ENCODE results near the gene RPL41.

RPL41 gene

GRCh38 chr12:56146492-56147460, 30.3 kb downstream of the RPL41 start:
- Histone ChIP-seq H4K20me1 (ENCODE audit: insufficient read depth, low read length) (no peaks in the 10 kb centered on the region), H3K4me1 (ENCODE audit: low read length) (peaks cover 6% of the 10 kb centered on the region), H3K9ac (ENCODE audit: low read length) (no peak overlapping the region), H3F3A (ENCODE audit: insufficient read depth, low read length) (peaks cover 17% of the 10 kb centered on the region), H3K4me2 (ENCODE audit: low read depth, low read length) (no peak overlapping the region), H3K4me3 (ENCODE audit: low read length) (no peak overlapping the region), H3K9me3 (replicated peaks; ENCODE audit: insufficient read depth, low read length) (no peaks in the 10 kb centered on the region), H3K36me3 (replicated peaks; ENCODE audit: insufficient read depth, low read length) (no peaks in the 10 kb centered on the region; the same call in none of the 2 replicates), H3K27me3 (replicated peaks; ENCODE audit: insufficient read depth, low read length) (no peaks in the 10 kb centered on the region), H3K27ac (ENCODE audit: low read length) (no peak overlapping the region), H3K79me2 (ENCODE audit: low read length) (no peaks in the 10 kb centered on the region), H2AFZ (ENCODE audit: low read length) (no peak overlapping the region), H3K9me2 (replicated peaks; ENCODE audit: insufficient read depth, low read length) (no peaks in the 10 kb centered on the region)
- TF ChIP-seq CTCF (IDR thresholded peaks at IDR 0.05; ENCODE audit: low read length) (no peak), EZH2phosphoT487 (IDR thresholded peaks at IDR 0.05; ENCODE audit: low read length) (no peak), EZH2 (optimal IDR thresholded peaks at IDR 0.05; ENCODE audit: low read depth, low read length) (no peak)
- no peak for DNase-seq

GRCh38 chr12:56150563-56150962, 34.1 kb downstream of the RPL41 start:
- peaks cover 14% of the 10 kb centered on the region for H3F3A ChIP-seq (ENCODE audit: insufficient read depth, low read length)
- H3K4me2 ChIP-seq (ENCODE audit: low read depth, low read length), result peak overlapping the region; percentile 97; the same call in 1 of the 2 replicates
- H3K4me1 ChIP-seq (ENCODE audit: low read length), result peaks cover 13% of the 10 kb centered on the region
- H3K36me3 ChIP-seq (replicated peaks; ENCODE audit: insufficient read depth, low read length), result no peaks in the 10 kb centered on the region
- H3K79me2 ChIP-seq (ENCODE audit: low read length), result peaks cover 11% of the 10 kb centered on the region
- DNase-seq, result no peak
- H3K9ac ChIP-seq (ENCODE audit: low read length), result no peak overlapping the region
- no peaks in the 10 kb centered on the region for H4K20me1 ChIP-seq (ENCODE audit: insufficient read depth, low read length)
- no peak overlapping the region for H3K4me3 ChIP-seq (ENCODE audit: low read length)
- no peaks in the 10 kb centered on the region for H3K9me2 ChIP-seq (replicated peaks; ENCODE audit: insufficient read depth, low read length)
- no peak overlapping the region for H2AFZ ChIP-seq (ENCODE audit: low read length)
- H3K27me3 ChIP-seq (replicated peaks; ENCODE audit: insufficient read depth, low read length), result no peaks in the 10 kb centered on the region
- no peaks in the 10 kb centered on the region for H3K9me3 ChIP-seq (replicated peaks; ENCODE audit: insufficient read depth, low read length)
- TF ChIP-seq CTCF (IDR thresholded peaks at IDR 0.05; ENCODE audit: low read length), result no peak
- TF ChIP-seq EZH2phosphoT487 (IDR thresholded peaks at IDR 0.05; ENCODE audit: low read length), result no peak
- TF ChIP-seq EZH2 (optimal IDR thresholded peaks at IDR 0.05; ENCODE audit: low read depth, low read length), result no peak
- no peak overlapping the region for H3K27ac ChIP-seq (ENCODE audit: low read length)

GRCh38 chr12:56151672-56152131, 35.3 kb downstream of the RPL41 start:
- H2AFZ ChIP-seq (ENCODE audit: low read length), result peak overlapping the region; percentile 86
- TF ChIP-seq EZH2 (optimal IDR thresholded peaks at IDR 0.05; ENCODE audit: low read depth, low read length) (no peak), CTCF (IDR thresholded peaks at IDR 0.05; ENCODE audit: low read length) (peak; percentile 68)
- H3F3A ChIP-seq (ENCODE audit: insufficient read depth, low read length), result peaks cover 12% of the 10 kb centered on the region
- DNase-seq, result peak; percentile 88
- no peaks in the 10 kb centered on the region for H3K9me2 ChIP-seq (replicated peaks; ENCODE audit: insufficient read depth, low read length)
- H3K4me1 ChIP-seq (ENCODE audit: low read length), result peaks cover 13% of the 10 kb centered on the region
- H3K79me2 ChIP-seq (ENCODE audit: low read length), result peaks cover 11% of the 10 kb centered on the region
- H3K9me3 ChIP-seq (replicated peaks; ENCODE audit: insufficient read depth, low read length), result no peaks in the 10 kb centered on the region
- H3K9ac ChIP-seq (ENCODE audit: low read length), result peak overlapping the region; percentile 81
- no peaks in the 10 kb centered on the region for H4K20me1 ChIP-seq (ENCODE audit: insufficient read depth, low read length)
- H3K36me3 ChIP-seq (replicated peaks; ENCODE audit: insufficient read depth, low read length), result no peaks in the 10 kb centered on the region
- H3K4me2 ChIP-seq (ENCODE audit: low read depth, low read length), result peak overlapping the region; percentile 97
- peak overlapping the region; percentile 67 for H3K4me3 ChIP-seq (ENCODE audit: low read length)
- H3K27me3 ChIP-seq (replicated peaks; ENCODE audit: insufficient read depth, low read length), result no peaks in the 10 kb centered on the region
- H3K27ac ChIP-seq (ENCODE audit: low read length), result peak overlapping the region; percentile 80
